HG03097 (cell line): ENCODE results near the gene TRIM54.
"Not testable (repeated sequence)": the region's sequence is repeated elsewhere in the genome, so short reads cannot be mapped to it uniquely, and the experiment has no call there.

ENCODE experiments used
- ATAC-seq: cut with Tn5 transposase; IDR thresholded peaks from one replicate; pipeline ENCODE4 v1.9.1; 2021; ENCODE audit not compliant: unreplicated experiment, low FRiP score

The TRIM54 gene

GRCh38 chr2:27280826-27281225 is 1.4 kb upstream of the TRIM54 start:
- no peak for ATAC-seq

- no peak for ATAC-seq
Measured at GRCh38 chr2:27281442-27281841, 787 bp upstream of the TRIM54 start.

DNA sequence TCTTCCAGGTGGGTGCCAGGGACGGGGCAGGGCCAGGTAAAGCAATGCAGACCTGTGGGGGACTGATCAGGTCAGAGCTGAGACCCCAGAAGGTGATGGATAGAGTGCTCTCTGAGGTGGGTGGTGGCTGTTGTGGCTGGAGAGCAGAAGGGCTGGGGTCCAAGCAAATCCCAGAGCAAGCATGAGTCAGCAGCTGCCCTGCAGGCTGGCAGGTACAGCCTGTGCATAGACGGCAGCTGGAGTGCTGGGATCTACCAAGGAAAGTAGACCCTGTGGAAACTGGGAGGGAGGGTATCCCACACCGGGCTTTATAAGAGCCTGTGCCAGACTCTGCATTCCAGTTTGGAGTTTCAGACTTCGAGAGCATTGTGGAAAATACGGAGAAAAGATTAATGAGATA is 663 bp downstream of the TRIM54 start:
- ATAC-seq: no peak

DNA sequence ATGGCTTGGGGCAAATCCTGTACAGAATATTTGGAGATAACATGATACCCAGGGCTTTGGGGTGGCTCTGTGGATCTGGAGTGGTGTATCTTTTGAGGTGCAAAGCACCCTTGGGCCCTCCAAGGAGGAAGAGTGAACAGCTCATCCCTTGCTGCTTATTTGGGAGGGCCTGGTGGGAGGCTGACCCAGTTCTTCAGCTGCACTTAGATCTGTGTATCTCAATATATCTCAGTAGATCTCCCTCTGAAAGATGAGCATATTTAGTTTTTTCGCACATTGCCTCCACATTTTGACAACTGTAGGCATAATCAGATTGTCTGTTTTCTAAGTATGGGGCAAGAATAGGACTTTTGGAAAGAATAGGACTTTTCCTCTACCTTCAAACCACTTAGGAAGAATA is 2.8 kb downstream of the TRIM54 start:
- no peak for ATAC-seq

DNA sequence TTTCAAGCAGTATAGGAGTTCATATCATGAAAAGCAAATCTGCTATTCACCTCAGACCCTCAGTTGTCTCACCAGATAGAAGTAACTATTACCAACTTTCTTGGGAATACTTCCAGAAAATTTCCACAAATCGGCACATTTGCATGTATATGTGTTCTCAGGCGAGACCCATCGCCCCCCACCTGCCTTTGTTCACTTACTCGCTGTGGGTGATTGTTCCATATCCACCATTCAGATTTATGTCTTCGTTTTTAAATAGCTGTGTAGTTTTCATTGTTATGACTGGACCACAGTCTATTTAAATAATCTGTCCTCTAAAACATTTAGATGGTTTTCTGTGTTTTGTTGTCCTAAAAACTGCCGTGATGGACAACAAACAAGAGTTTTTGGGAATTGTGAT is 3.3 kb downstream of the TRIM54 start:
- ATAC-seq: no peak

GRCh38 chr2:27288610-27289009 is 6.4 kb downstream of the TRIM54 start:
- no peak for ATAC-seq

DNA sequence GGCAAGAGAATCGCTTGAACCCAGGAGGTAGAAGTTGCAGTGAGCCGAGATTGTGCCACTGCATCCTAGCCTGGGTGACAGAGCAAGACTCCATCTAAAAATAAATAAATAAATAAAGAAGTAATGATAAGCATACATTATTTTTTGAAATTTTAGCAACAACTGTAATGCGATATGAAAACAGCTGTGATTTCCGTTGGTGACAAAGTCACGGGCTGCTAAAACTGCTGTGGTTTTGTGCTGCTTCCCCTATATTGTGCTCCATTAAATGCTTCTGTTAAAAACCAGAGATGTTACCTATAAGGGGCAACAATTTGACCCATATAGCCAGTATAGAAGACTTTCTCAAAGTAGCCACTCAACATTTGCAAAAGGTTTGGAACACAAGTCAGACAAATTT is 8.3 kb downstream of the TRIM54 start:
- ATAC-seq: no peak

GRCh38 chr2:27291865-27292264 is 9.6 kb downstream of the TRIM54 start:
- ATAC-seq: no peak

DNA sequence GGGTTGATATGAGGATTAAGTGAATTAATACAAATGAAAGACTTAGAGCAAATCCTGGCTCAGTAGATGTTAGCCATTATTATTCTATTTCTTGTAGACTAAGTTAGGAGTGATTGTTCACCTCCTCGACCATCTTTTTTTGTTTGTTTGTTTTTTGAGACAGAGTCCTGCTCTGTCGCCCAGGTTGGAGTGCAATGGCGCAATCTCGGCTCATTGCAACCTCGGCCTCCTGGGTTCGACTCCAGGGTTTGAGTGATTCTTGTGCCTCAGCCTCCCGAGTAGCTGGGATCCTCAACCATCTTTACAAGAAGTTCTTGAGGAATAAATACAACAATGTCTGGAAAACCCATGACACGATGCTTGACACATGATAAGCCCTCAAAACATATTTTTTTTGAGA is 12.7 kb downstream of the TRIM54 start:
- ATAC-seq: no peak

- no peak for ATAC-seq
Measured at GRCh38 chr2:27296481-27296880, 14.3 kb downstream of the TRIM54 start.

DNA sequence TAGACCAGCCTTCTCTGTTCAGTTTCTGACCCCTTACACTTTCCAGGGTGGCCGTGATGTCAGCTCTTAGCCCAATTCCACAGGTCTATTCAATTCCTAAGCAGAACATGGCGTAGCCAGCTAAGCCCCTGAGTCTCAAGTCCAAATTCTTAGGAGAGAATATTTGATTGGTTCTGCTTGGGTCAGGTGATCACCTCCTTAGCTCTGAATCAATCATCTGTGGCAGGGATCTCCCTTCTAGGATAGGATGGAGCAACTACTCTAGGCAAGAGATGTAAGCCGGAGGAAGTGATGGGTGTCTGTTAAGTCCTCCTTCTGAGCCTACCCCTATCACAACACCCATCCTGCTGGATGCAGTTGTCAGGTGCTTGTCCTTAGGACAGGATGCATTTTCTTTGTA is 15.0 kb downstream of the TRIM54 start:
- ATAC-seq: no peak

GRCh38 chr2:27298391-27299080 is 16.3 kb downstream of the TRIM54 start:
- no peak for ATAC-seq

DNA sequence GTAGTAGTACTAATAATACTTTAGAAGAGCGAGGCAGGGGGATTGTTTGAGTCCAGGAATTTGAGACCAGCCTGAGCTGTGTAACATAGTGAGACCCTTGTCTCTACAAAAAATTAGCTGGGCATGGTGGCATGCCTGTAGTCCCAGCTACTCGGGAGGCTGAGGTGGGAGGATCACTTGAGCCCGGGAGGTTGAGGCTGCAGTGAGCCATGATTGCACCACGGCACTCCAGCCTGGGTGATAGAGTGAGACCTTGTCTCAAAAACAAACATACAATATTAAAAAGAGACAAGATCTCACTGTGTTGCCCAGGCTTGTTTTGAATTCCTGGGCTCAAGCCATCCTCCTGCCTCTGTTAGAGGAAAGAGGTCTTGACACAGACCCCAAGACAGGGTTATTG is 18.4 kb downstream of the TRIM54 start:
- ATAC-seq: not testable (repeated sequence)

- ATAC-seq: no peak
Measured at GRCh38 chr2:27303093-27304025, 21.1 kb downstream of the TRIM54 start.

DNA sequence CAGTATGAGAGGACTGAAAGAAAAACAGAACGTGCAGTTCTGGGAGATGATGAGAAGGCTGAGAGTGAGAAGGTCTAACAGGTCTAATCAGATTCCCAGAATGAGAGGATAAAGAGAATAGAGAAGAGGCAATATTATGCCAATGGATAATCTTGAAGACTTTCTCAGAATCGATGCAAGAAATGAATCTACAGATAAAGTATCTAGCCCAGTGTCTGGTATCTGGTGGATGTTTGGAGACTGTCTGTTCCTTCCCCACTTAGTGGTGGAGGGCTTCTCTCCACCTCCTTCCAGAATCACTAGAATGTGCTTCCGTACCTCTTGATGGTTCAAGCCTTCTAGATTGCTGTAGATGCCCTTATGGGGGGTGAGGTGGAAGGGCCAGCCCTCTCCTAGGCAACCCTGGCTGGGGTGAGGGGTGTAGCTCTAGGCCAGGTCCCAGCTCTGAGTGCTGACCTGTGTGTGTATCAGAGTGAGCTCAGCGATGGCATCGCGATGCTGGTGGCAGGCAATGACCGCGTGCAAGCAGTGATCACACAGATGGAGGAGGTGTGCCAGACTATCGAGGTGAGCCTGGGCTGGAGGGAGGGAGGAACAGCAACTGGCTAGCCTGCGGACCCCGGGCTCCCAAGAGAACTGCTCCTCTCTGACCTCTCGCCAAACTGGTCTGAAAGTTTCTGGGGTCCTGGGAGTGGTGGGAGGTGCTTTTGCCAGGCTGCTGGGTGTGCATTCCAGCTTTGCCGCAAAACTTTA is 22.4 kb downstream of the TRIM54 start:
- no peak for ATAC-seq

GRCh38 chr2:27305516-27305915 is 23.3 kb downstream of the TRIM54 start:
- no peak for ATAC-seq

DNA sequence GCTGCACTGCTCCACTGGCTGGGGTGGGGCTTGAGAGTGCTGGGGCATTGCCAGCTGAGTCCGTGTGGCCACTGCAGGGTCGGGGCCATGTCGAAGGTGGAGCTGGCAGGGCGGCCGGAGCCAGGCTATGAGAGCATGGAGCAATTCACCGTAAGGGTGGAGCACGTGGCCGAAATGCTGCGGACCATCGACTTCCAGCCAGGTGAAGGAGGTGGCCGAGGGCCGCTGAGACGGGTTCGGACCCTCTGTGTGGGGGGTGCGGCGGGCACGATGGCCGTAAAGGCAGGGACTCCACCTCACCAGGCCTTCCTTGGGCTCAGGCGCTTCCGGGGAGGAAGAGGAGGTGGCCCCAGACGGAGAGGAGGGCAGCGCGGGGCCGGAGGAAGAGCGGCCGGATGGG is 23.9 kb downstream of the TRIM54 start:
- no peak for ATAC-seq

DNA sequence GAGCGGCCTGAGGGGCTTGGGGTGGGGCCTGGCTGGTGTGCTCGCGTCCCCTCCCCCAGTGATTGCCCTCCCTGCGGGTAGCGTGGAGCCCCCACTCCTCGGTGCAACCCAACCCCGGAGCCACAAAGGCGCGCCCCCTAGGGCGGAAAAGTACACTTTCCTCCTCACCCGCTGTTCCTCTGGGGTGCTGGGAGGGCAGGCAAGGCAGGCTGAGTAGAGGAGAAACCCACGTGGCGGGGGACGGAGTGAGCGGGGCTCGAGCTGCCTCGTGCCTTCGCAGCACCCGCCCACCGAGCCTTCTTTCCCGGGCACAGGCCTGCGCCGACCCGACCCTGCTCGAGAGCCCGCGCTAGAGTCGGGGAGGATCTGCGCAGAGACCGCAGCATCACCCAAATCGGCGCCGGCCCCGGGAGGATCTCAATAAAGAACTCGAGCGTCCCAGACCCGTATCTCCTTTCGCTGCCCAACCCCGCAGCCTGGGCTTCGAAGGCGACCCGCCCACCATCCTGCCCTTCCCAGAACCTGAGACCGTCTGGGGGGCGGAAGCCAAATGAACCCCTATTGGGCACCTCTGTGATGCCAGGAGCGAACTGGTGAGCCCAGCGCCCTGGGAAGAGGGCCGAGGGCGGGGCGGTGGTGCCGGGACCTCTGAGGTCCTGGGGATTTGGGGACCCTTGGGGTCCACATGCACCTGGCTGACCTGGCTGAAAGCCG is 24.5 kb downstream of the TRIM54 start:
- ATAC-seq: no peak

DNA sequence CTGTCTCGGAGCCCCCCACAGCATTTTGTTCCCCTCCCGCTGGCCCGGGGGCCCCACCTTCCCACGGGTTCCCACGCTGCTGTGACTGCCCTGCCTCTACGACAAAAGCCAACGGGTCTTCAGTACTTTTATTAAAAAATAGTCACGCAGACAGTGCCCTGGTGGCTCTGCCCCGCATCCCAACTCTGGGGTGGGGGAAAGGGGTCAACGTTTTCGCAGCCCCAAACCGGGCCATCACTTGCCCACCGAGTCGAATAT is 25.0 kb downstream of the TRIM54 start:
- ATAC-seq: no peak

- no peak for ATAC-seq
Measured at GRCh38 chr2:27307545-27308358, 25.5 kb downstream of the TRIM54 start.
